Measurements from ENCODE around the gene FABP7. TPM values are rescaled to one million over a fixed set of nuclear protein-coding genes. Genes with fewer than 3 reads are reported as not detected.
A peak's percentile ranks its signal among the peaks of the same experiment; 100 is the strongest.

The FABP7 gene
- total and polyA plus RNA-seq, 2 of the 13 experiments (the other 11 are each of a cell fraction or from before 2014, with no cell fraction given): not detected

DNA sequence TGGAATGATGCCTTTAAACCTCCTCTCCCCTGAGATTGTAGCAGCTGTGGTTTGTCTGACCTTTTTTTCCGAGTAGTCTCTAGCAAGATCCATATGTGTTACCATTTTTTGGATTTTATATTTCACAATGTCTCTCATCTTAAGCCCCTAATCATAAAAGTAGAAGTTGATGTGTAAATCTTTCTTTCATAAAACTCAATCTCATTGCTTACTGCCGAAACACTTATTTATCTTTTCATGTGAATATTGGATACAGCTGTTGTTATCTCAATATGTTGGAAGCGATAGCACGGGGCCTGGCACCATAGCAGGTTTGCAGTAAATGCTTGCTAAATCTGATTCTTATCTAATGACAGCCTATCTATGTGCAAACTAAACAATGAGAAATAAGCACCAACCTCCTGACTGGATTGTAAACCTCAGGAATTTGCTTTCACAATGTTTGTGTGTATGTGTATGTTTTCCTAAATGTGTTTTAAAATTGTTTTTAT is 23.7 kb downstream of the FABP7 start:
- DNase-seq (ENCODE audit: low spot score) (no peak), FAIRE-seq (no peak), ATAC-seq (no peak)
- Histone ChIP-seq H2AFZ (ENCODE audit: low read length) (no peak overlapping the region), H3K79me2 (ENCODE audit: insufficient read depth, low read length) (no peaks in the 10 kb centered on the region), H3K9ac (ENCODE audit: insufficient read depth, low read depth, low read length) (no peak overlapping the region), H3K4me1 (ENCODE audit: insufficient read depth, low read length) (peaks cover 37% of the 10 kb centered on the region), H3K27me3 (ENCODE audit: control insufficient read depth in 1 of 2, insufficient read depth in 2 of 2, low read length in 2 of 2) (no peaks in the 10 kb centered on the region), H3K4me3 (replicated peaks in 1 of 3; ENCODE audit: insufficient read depth in 1 of 3, low read depth in 2 of 3, low read length in 3 of 3) (no peak overlapping the region), H3K9me3 (ENCODE audit: low read length) (no peaks in the 10 kb centered on the region), H3K4me2 (ENCODE audit: low read depth, low read length) (no peak overlapping the region), H4K20me1 (ENCODE audit: insufficient read depth, low read length) (no peaks in the 10 kb centered on the region), H3K27ac (ENCODE audit: extremely low read length, insufficient read depth, low read length) (no peak overlapping the region), H3K36me3 (replicated peaks in 1 of 2; ENCODE audit: control insufficient read depth in 1 of 2, insufficient read depth in 2 of 2, low read length in 2 of 2) (no peaks in the 10 kb centered on the region)
- TF ChIP-seq CEBPB (IDR thresholded peaks at IDR 0.05; ENCODE audit: borderline replicate concordance, low read depth, low read length) (0 out of 2 replicates have a peak, but pooled peaks have one; percentile 5), KDM5A (IDR thresholded peaks at IDR 0.05; ENCODE audit: borderline replicate concordance, low read length) (no peak)
- ChIA-PET POLR2A (interaction anchor here (5.9 kb wide), 1 partner anchor 13 kb away, joined by 177 read pairs; the partner anchor contains the start of gene SMPDL3A), CTCF (ENCODE audit: low intra/inter-chr PET ratio, low total read pairs) (interaction anchor here (0.6 kb wide), 1 partner anchor 45 kb away, joined by 3 read pairs; no protein-coding TSS in a partner anchor)
- no TSS peak for BruUV-seq (replicated peaks)
- in situ Hi-C loops (cut with HindIII; ENCODE audit: extremely low pct_ligation_motif_present, low pct_unique_long_range_greater_than_20kb) (no loop called here), intact Hi-C loops (cut with micrococcal nuclease; ENCODE audit: unreplicated experiment) (no loop called here)
- WGBS (ENCODE audit: low lambda C conversion rate): 23% methylated on average over 4 of the region's 4 CpGs

DNA sequence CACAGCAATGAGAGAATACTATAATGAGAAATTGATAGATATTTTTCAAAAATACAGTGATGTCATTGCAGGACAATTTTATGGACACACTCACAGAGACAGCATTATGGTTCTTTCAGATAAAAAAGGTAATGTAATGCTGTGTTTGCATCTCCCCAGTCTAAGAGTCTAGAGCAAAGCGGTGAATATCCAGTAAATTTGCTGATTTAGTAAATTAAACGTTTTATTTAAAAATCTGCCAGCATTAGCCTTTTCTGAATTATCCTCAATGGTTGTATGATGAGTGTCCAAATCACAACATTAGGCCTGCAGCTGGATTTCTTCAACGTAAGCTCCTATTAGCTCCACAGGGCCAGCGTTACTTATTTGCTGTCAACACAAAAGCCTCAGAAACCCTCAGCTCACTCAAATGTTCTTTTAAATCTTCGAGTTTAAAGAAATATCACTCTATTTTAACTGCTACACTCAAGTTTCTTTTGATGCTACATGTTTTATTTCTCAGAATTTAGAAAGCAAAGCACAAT is 25.5 kb downstream of the FABP7 start:
- H3K27me3 ChIP-seq (ENCODE audit: control insufficient read depth in 1 of 2, insufficient read depth in 2 of 2, low read length in 2 of 2): no peaks in the 10 kb centered on the region
- H4K20me1 ChIP-seq (ENCODE audit: insufficient read depth, low read length): no peaks in the 10 kb centered on the region
- TF ChIP-seq MAFF (IDR thresholded peaks at IDR 0.05; ENCODE audit: low read depth, low read length): peak; percentile 65
- TF ChIP-seq MAFK (conservative IDR thresholded peaks at IDR 0.05 in 1 of 2, IDR thresholded peaks at IDR 0.05 in 1 of 2; ENCODE audit: low read length in 2 of 2): peak; percentile 70 to 78
- no peak for TF ChIP-seq BRCA1 (CRISPR knock-in tag; IDR thresholded peaks at IDR 0.05)
- TF ChIP-seq SOX5 (CRISPR knock-in tag; IDR thresholded peaks at IDR 0.05; ENCODE audit: borderline replicate concordance): no peak
- 73% methylated on average over 5 of the region's 5 CpGs for WGBS (ENCODE audit: low lambda C conversion rate)
- ChIA-PET CTCF (ENCODE audit: low intra/inter-chr PET ratio, low total read pairs) (no interaction called here), POLR2A (interaction anchor here (2.7 kb wide), 1 partner anchor 16 kb away, joined by 6 read pairs; the partner anchor contains the start of gene SMPDL3A)
- H3K4me2 ChIP-seq (ENCODE audit: low read depth, low read length): no peak overlapping the region
- H3K36me3 ChIP-seq (replicated peaks in 1 of 2; ENCODE audit: control insufficient read depth in 1 of 2, insufficient read depth in 2 of 2, low read length in 2 of 2): no peaks in the 10 kb centered on the region
- DNase-seq (ENCODE audit: low spot score): no peak
- BruUV-seq (replicated peaks): no TSS peak
- peaks cover 19% of the 10 kb centered on the region for H3K4me1 ChIP-seq (ENCODE audit: insufficient read depth, low read length)
- H3K9ac ChIP-seq (ENCODE audit: insufficient read depth, low read depth, low read length): no peak overlapping the region
- no peak overlapping the region for H2AFZ ChIP-seq (ENCODE audit: low read length)
- no peak for FAIRE-seq
- H3K79me2 ChIP-seq (ENCODE audit: insufficient read depth, low read length): no peaks in the 10 kb centered on the region
- no peak overlapping the region for H3K4me3 ChIP-seq (replicated peaks in 1 of 3; ENCODE audit: insufficient read depth in 1 of 3, low read depth in 2 of 3, low read length in 3 of 3)
- no peak for ATAC-seq
- H3K9me3 ChIP-seq (ENCODE audit: low read length): no peaks in the 10 kb centered on the region
- in situ Hi-C loops (cut with HindIII; ENCODE audit: extremely low pct_ligation_motif_present, low pct_unique_long_range_greater_than_20kb): no loop called here
- intact Hi-C loops (cut with micrococcal nuclease; ENCODE audit: unreplicated experiment): no loop called here
- no peak overlapping the region for H3K27ac ChIP-seq (ENCODE audit: extremely low read length, insufficient read depth, low read length)
